ENCODE results near the gene RGS17.

The RGS17 gene

GRCh38 chr6:153047386-153047785, 83.7 kb downstream of the RGS17 start:
- Histone ChIP-seq H3K4me3 (replicated peaks; ENCODE audit: insufficient read depth, low read length) (no peak overlapping the region), H3K27ac (replicated peaks) (no peak overlapping the region), H3K27me3 (ENCODE audit: insufficient read depth, poor library complexity, severe bottlenecking) (no peaks in the 10 kb centered on the region)
- DNase-seq (ENCODE audit: low read depth in 1 of 2, low spot score in 1 of 2), result no peak
- TF ChIP-seq, protein P1, sequence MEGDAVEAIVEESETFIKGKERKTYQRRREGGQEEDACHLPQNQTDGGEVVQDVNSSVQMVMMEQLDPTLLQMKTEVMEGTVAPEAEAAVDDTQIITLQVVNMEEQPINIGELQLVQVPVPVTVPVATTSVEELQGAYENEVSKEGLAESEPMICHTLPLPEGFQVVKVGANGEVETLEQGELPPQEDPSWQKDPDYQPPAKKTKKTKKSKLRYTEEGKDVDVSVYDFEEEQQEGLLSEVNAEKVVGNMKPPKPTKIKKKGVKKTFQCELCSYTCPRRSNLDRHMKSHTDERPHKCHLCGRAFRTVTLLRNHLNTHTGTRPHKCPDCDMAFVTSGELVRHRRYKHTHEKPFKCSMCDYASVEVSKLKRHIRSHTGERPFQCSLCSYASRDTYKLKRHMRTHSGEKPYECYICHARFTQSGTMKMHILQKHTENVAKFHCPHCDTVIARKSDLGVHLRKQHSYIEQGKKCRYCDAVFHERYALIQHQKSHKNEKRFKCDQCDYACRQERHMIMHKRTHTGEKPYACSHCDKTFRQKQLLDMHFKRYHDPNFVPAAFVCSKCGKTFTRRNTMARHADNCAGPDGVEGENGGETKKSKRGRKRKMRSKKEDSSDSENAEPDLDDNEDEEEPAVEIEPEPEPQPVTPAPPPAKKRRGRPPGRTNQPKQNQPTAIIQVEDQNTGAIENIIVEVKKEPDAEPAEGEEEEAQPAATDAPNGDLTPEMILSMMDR (IDR thresholded peaks at IDR 0.05; ENCODE audit: insufficient read depth, low read length), result no peak
- no peak for TF ChIP-seq SPI1 (IDR thresholded peaks at IDR 0.05; ENCODE audit: borderline replicate concordance, low read depth)
- no peak for TF ChIP-seq GABPA (IDR thresholded peaks at IDR 0.05; ENCODE audit: low read depth)
- TF ChIP-seq, protein P2, sequence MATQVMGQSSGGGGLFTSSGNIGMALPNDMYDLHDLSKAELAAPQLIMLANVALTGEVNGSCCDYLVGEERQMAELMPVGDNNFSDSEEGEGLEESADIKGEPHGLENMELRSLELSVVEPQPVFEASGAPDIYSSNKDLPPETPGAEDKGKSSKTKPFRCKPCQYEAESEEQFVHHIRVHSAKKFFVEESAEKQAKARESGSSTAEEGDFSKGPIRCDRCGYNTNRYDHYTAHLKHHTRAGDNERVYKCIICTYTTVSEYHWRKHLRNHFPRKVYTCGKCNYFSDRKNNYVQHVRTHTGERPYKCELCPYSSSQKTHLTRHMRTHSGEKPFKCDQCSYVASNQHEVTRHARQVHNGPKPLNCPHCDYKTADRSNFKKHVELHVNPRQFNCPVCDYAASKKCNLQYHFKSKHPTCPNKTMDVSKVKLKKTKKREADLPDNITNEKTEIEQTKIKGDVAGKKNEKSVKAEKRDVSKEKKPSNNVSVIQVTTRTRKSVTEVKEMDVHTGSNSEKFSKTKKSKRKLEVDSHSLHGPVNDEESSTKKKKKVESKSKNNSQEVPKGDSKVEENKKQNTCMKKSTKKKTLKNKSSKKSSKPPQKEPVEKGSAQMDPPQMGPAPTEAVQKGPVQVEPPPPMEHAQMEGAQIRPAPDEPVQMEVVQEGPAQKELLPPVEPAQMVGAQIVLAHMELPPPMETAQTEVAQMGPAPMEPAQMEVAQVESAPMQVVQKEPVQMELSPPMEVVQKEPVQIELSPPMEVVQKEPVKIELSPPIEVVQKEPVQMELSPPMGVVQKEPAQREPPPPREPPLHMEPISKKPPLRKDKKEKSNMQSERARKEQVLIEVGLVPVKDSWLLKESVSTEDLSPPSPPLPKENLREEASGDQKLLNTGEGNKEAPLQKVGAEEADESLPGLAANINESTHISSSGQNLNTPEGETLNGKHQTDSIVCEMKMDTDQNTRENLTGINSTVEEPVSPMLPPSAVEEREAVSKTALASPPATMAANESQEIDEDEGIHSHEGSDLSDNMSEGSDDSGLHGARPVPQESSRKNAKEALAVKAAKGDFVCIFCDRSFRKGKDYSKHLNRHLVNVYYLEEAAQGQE (IDR thresholded peaks at IDR 0.05; ENCODE audit: insufficient replicate concordance, low read depth), result no peak
- no peak for TF ChIP-seq POLR2AphosphoS5 (IDR thresholded peaks at IDR 0.05; ENCODE audit: low read depth)

DNA sequence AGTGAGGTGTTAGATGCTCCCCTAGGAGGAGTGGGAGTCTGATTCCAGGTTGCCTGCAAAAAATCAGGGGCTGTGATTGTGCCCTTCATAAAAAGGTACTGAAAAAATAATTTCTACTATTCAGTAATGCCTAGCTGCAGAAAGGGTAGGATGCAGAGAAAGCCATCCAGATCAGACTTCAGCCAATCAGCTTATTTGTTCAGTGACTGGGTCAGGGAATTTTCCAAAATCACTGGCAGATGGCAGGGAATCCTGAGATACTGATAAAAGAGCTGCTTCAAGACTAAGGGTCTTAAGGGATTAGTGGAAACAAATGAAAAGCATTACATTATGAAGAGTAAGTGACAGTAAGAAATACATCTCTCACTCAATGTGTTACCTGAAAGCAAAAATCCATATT, 85.8 kb downstream of the RGS17 start:
- TF ChIP-seq GABPA (IDR thresholded peaks at IDR 0.05; ENCODE audit: low read depth), result no peak
- no peak for TF ChIP-seq SPI1 (IDR thresholded peaks at IDR 0.05; ENCODE audit: borderline replicate concordance, low read depth)
- TF ChIP-seq, protein P2 (IDR thresholded peaks at IDR 0.05; ENCODE audit: insufficient replicate concordance, low read depth), result no peak
- no peak for TF ChIP-seq POLR2AphosphoS5 (IDR thresholded peaks at IDR 0.05; ENCODE audit: low read depth)
- TF ChIP-seq, protein P1 (IDR thresholded peaks at IDR 0.05; ENCODE audit: insufficient read depth, low read length), result no peak
- no peak for DNase-seq (ENCODE audit: low read depth in 1 of 2, low spot score in 1 of 2)
- Histone ChIP-seq H3K27me3 (ENCODE audit: insufficient read depth, poor library complexity, severe bottlenecking) (no peaks in the 10 kb centered on the region), H3K4me3 (replicated peaks; ENCODE audit: insufficient read depth, low read length) (no peak overlapping the region), H3K27ac (replicated peaks) (no peak overlapping the region)

GRCh38 chr6:153044295-153044694, 86.8 kb downstream of the RGS17 start:
- no peak overlapping the region for H3K4me3 ChIP-seq (replicated peaks; ENCODE audit: insufficient read depth, low read length)
- H3K27me3 ChIP-seq (ENCODE audit: insufficient read depth, poor library complexity, severe bottlenecking), result no peaks in the 10 kb centered on the region
- DNase-seq (ENCODE audit: low read depth in 1 of 2, low spot score in 1 of 2), result no peak
- TF ChIP-seq POLR2AphosphoS5 (IDR thresholded peaks at IDR 0.05; ENCODE audit: low read depth) (no peak), GABPA (IDR thresholded peaks at IDR 0.05; ENCODE audit: low read depth) (no peak)
- TF ChIP-seq, protein P1 (IDR thresholded peaks at IDR 0.05; ENCODE audit: insufficient read depth, low read length), result no peak
- H3K27ac ChIP-seq (replicated peaks), result no peak overlapping the region

GRCh38 chr6:153043719-153044118, 87.4 kb downstream of the RGS17 start:
- no peak for TF ChIP-seq SPI1 (IDR thresholded peaks at IDR 0.05; ENCODE audit: borderline replicate concordance, low read depth)
- TF ChIP-seq, protein P2 (IDR thresholded peaks at IDR 0.05; ENCODE audit: insufficient replicate concordance, low read depth), result no peak
- no peak for TF ChIP-seq GABPA (IDR thresholded peaks at IDR 0.05; ENCODE audit: low read depth)
- TF ChIP-seq, protein P1 (IDR thresholded peaks at IDR 0.05; ENCODE audit: insufficient read depth, low read length), result no peak
- TF ChIP-seq POLR2AphosphoS5 (IDR thresholded peaks at IDR 0.05; ENCODE audit: low read depth), result no peak
- Histone ChIP-seq H3K4me3 (replicated peaks; ENCODE audit: insufficient read depth, low read length) (no peak overlapping the region), H3K27ac (replicated peaks) (no peak overlapping the region), H3K27me3 (ENCODE audit: insufficient read depth, poor library complexity, severe bottlenecking) (no peaks in the 10 kb centered on the region)
- DNase-seq (ENCODE audit: low read depth in 1 of 2, low spot score in 1 of 2), result no peak

All from HL-60 (cell line).